ENCODE measurements around the gene THSD7B. TPM values are rescaled to one million over a fixed set of nuclear protein-coding genes. Genes with fewer than 3 reads are reported as not detected.

Gene THSD7B
- total RNA-seq, 1 experiment from 2014 or later, result 6.9 TPM

- Histone ChIP-seq H3K27me3 (replicated peaks; ENCODE audit: control insufficient read depth, insufficient read depth, low read length) (no peaks in the 10 kb centered on the region), H3K9me3 (peaks cover 23% of the 10 kb centered on the region), H3K4me1 (no peaks in the 10 kb centered on the region; the same call in 1 of the 2 replicates), H3K36me3 (ENCODE audit: control insufficient read depth, insufficient read depth, low read length) (no peaks in the 10 kb centered on the region), H3K4me3 (ENCODE audit: low read depth, low read length) (no peak overlapping the region)
- H3K27ac Mint-ChIP-seq (ENCODE audit: unreplicated experiment), result peak overlapping the region; percentile 45
- peaks cover 24% of the 10 kb centered on the region for H3K36me3 Mint-ChIP-seq (ENCODE audit: insufficient read depth, unreplicated experiment)
- TF ChIP-seq CTCF (IDR thresholded peaks at IDR 0.05; ENCODE audit: insufficient read depth in 1 of 2, low read depth in 1 of 2, low read length in 1 of 2, severe bottlenecking in 1 of 2, unreplicated experiment in 1 of 2), result no peak
- peaks cover 50% of the 10 kb centered on the region for H3K9me3 Mint-ChIP-seq (ENCODE audit: unreplicated experiment)
- no peaks in the 10 kb centered on the region for H3K27me3 Mint-ChIP-seq (ENCODE audit: insufficient read depth, unreplicated experiment)
- POLR2A ChIA-PET, result no interaction called here
- intact Hi-C loops (cut with micrococcal nuclease; ENCODE audit: unreplicated experiment), result no loop called here
- BruUV-seq (replicated peaks), result no TSS peak
- no peak for DNase-seq
- CTCF ChIA-PET, result no interaction called here
- no peak overlapping the region for H3K4me3 Mint-ChIP-seq (ENCODE audit: unreplicated experiment)
- H3K4me1 Mint-ChIP-seq (ENCODE audit: low read depth, unreplicated experiment), result peaks cover 17% of the 10 kb centered on the region
Observed at GRCh38 chr2:137420744-137421143, 655.4 kb downstream of the THSD7B start.

GRCh38 chr2:137435162-137435561 lies 669.8 kb downstream of the THSD7B start:
- DNase-seq, result no peak
- Histone ChIP-seq H3K27me3 (replicated peaks; ENCODE audit: control insufficient read depth, insufficient read depth, low read length) (no peaks in the 10 kb centered on the region), H3K36me3 (ENCODE audit: control insufficient read depth, insufficient read depth, low read length) (no peaks in the 10 kb centered on the region), H3K4me3 (ENCODE audit: low read depth, low read length) (no peak overlapping the region), H3K9me3 (no peaks in the 10 kb centered on the region), H3K4me1 (no peaks in the 10 kb centered on the region)
- TF ChIP-seq CTCF (IDR thresholded peaks at IDR 0.05; ENCODE audit: insufficient read depth in 1 of 2, low read depth in 1 of 2, low read length in 1 of 2, severe bottlenecking in 1 of 2, unreplicated experiment in 1 of 2), result no peak
- H3K27ac Mint-ChIP-seq (ENCODE audit: unreplicated experiment), result no peak overlapping the region
- POLR2A ChIA-PET, result no interaction called here
- no peaks in the 10 kb centered on the region for H3K36me3 Mint-ChIP-seq (ENCODE audit: insufficient read depth, unreplicated experiment)
- H3K4me3 Mint-ChIP-seq (ENCODE audit: unreplicated experiment), result no peak overlapping the region
- BruUV-seq (replicated peaks), result no TSS peak
- H3K4me1 Mint-ChIP-seq (ENCODE audit: low read depth, unreplicated experiment), result peaks cover 6% of the 10 kb centered on the region
- no peaks in the 10 kb centered on the region for H3K9me3 Mint-ChIP-seq (ENCODE audit: unreplicated experiment)
- H3K27me3 Mint-ChIP-seq (ENCODE audit: insufficient read depth, unreplicated experiment), result no peaks in the 10 kb centered on the region
- CTCF ChIA-PET, result no interaction called here
- intact Hi-C loops (cut with micrococcal nuclease; ENCODE audit: unreplicated experiment), result no loop called here

GRCh38 chr2:137437386-137437785 lies 672.0 kb downstream of the THSD7B start:
- Histone ChIP-seq H3K27me3 (replicated peaks; ENCODE audit: control insufficient read depth, insufficient read depth, low read length) (no peaks in the 10 kb centered on the region), H3K36me3 (ENCODE audit: control insufficient read depth, insufficient read depth, low read length) (no peaks in the 10 kb centered on the region), H3K9me3 (no peaks in the 10 kb centered on the region), H3K4me3 (ENCODE audit: low read depth, low read length) (no peak overlapping the region), H3K4me1 (no peaks in the 10 kb centered on the region)
- no TSS peak for BruUV-seq (replicated peaks)
- ChIA-PET CTCF (no interaction called here), POLR2A (no interaction called here)
- Mint-ChIP-seq H3K9me3 (ENCODE audit: unreplicated experiment) (no peaks in the 10 kb centered on the region), H3K4me1 (ENCODE audit: low read depth, unreplicated experiment) (no peaks in the 10 kb centered on the region), H3K4me3 (ENCODE audit: unreplicated experiment) (no peak overlapping the region), H3K27me3 (ENCODE audit: insufficient read depth, unreplicated experiment) (no peaks in the 10 kb centered on the region), H3K27ac (ENCODE audit: unreplicated experiment) (no peak overlapping the region), H3K36me3 (ENCODE audit: insufficient read depth, unreplicated experiment) (no peaks in the 10 kb centered on the region)
- no peak for DNase-seq
- no peak for TF ChIP-seq CTCF (IDR thresholded peaks at IDR 0.05; ENCODE audit: insufficient read depth in 1 of 2, low read depth in 1 of 2, low read length in 1 of 2, severe bottlenecking in 1 of 2, unreplicated experiment in 1 of 2)
- intact Hi-C loops (cut with micrococcal nuclease; ENCODE audit: unreplicated experiment), result no loop called here

Data from Caco-2 (cell line).